ENCODE measurements around the gene IGFBP5.

IGFBP5 gene

DNA sequence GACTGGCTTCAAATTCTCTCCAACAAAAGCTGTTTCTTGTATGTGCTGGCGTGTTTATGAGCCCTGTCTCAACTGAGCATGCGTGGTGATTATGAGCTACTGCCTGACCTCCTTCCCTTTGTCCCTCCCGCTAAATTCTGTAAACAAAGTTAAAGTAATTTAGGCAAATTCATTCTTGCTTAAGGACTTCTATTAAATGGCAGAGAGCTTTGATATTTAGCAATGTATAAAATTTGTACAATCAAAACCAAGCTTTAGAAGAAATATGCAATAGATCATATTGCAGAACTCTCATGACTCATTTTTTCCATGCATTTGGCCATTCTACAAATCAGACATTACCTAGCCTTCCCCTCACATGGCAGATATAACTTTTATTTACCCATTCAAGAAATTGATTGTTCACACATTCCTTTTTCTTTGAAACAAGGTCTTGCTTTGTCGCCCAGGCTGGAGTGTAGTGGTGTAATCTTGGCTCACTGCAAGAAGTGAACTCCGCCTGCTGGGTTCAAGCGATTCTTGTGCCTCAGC, 43.9 kb downstream of the IGFBP5 start:
- TF ChIP-seq ZFX (IDR thresholded peaks at IDR 0.05) (no peak), CTCF (conservative IDR thresholded peaks at IDR 0.05) (no peak)
- no peak overlapping the region for H3K27ac ChIP-seq

- H3K27ac ChIP-seq = no peak overlapping the region
- TF ChIP-seq CTCF (conservative IDR thresholded peaks at IDR 0.05) = no peak
- no peak for TF ChIP-seq ZFX (IDR thresholded peaks at IDR 0.05)
These were observed 44.6 kb downstream of the IGFBP5 start for GRCh38 chr2:216650626-216651257.

- TF ChIP-seq CTCF (conservative IDR thresholded peaks at IDR 0.05) (no peak), ZFX (IDR thresholded peaks at IDR 0.05) (no peak)
- H3K27ac ChIP-seq = no peak overlapping the region
These were observed 45.8 kb downstream of the IGFBP5 start for GRCh38 chr2:216649574-216649973.

DNA sequence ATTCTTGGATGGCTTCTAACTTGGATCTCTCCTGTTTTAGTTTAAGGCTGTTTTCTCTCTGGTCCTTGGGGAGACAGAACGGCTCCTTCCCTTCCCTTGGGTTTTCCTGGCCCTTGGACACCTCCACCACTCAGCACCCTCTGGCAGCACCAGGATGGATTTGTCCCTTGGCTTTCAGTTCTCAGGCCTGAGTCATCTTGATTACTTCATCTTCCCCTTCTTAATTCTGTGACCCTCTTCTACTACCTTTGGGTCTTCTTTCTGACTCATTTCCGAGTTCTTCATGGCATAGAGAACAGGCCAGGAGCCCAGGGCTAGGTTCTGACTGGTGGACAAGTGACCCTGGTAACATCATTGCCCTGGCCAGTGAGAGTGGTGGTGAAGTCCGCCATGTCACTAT, 47.2 kb downstream of the IGFBP5 start:
- TF ChIP-seq ZFX (IDR thresholded peaks at IDR 0.05) (no peak), CTCF (conservative IDR thresholded peaks at IDR 0.05) (no peak)
- H3K27ac ChIP-seq = no peak overlapping the region

GRCh38 chr2:216646116-216646515, 49.2 kb downstream of the IGFBP5 start:
- no peak for TF ChIP-seq ZFX (IDR thresholded peaks at IDR 0.05)
- TF ChIP-seq CTCF (conservative IDR thresholded peaks at IDR 0.05) = no peak
- H3K27ac ChIP-seq = no peak overlapping the region

DNA sequence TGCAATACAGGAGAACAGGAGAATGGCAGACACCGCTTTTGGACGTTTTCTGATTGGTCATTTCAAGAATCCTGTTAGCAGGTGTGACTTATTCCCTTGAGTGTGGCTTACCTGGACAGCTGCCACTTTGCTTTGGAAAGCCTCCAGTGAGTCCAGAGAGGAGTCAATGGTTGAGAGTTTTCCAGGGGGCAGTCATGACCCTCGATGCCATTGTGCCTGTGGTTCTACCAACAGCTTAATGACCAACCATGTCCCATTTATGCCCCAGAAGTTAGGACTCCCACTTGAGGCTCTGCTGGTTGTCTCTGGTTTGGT, 49.8 kb downstream of the IGFBP5 start:
- H3K27ac ChIP-seq = no peak overlapping the region
- TF ChIP-seq CTCF (conservative IDR thresholded peaks at IDR 0.05) = no peak

DNA sequence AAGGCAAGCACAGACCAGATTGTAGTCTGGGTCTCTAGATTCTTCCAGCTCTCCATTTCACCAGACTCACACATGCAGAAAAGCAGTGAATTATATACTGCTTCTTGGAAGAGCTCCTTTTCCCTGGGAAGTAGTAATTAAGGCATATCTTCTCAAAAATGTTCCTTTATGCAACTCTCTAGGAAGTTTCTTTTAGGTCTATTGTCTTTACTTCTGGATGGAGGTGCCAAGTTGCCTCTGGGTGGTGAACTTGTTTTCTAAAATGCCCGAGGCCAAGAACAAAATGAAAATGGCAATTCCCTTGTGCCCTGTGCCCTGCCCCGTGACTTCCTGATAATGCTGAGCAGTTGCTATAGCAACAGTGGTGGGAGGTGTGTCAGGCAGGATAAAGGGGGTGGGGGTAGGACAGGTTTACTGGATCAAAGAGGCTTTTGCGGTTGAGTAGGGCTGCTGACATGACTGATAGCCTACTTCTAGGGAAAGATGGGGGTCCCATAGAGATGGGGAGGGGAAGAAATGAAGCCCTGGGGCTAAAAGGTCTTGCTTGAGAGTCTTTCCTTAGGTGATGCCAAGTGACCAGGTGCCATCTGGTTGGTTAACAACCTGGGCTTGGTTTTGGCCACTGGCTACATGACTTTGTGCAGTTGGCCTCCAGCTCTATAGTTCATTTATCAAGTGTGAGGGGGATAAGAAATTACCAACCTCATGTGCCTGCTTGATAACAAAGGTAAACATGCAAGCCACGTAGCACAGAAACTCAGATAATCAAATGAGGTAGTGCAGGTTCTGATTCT, 50.3 kb downstream of the IGFBP5 start:
- H3K27ac ChIP-seq = no peak overlapping the region
- TF ChIP-seq CTCF (conservative IDR thresholded peaks at IDR 0.05) (no peak), ZFX (IDR thresholded peaks at IDR 0.05) (no peak)

All from C4-2B (cell line).